NCI-H2227 (cell line): ENCODE measurements around the gene PTMA.
"Not testable (repeated sequence)": the region's sequence is repeated elsewhere in the genome, so short reads cannot be mapped to it uniquely, and the experiment has no call there.

ENCODE experiments used
- DNase-seq: peaks from one replicate; lab custom pipeline; 2025; ENCODE audit not compliant: unreplicated experiment; lab: John Stamatoyannopoulos, UW

The PTMA gene

DNA sequence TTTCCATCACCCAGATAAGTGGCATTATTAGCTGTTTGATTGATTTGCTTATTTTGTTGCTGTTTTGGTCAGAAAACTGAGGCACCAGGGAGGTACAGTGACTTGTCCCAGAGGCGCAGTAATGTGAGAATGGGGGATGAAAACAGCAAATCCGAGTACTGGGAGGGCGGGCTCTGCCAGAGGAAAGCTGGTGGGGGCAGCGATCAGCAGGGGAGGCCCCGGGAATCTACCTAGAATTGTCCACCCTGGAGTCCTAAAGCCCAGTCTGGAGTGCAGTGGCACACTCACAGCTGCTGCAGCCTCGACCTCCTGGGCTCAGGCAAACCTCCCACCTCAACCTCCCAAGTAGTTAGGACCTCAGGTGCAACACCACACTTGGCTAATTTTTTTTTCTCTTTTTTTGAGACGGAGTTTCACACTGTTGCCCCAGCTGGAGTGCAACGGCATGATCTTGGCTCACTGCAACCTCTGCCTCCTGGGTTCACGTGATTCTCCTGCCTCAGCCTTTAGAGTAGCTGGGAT is 17.0 kb upstream of the PTMA start:
- no peak for DNase-seq

DNA sequence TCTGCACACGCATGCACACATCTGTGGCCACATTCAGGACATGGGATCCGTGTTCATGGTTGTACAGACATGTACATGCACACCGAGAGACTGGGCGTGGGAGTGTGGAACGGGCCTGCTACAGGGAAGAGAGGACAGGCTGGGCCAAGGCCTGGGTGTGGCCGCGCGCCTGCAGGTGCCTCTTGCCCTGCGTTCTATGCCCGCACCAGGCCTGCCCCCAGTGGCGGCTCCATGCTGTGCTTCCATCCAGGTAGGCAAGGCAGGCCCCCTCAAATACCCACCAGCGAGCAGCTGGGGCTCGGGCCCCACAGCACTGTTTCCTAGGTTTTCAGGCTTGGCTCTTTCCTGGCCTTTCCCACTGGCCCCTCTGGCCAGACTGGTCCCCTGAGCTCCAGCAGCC is 15.5 kb upstream of the PTMA start:
- no peak for DNase-seq

- DNase-seq: no peak
Observed at GRCh38 chr2:231693956-231694355, 14.4 kb upstream of the PTMA start.

GRCh38 chr2:231696004-231696367 is 12.3 kb upstream of the PTMA start:
- no peak for DNase-seq

DNA sequence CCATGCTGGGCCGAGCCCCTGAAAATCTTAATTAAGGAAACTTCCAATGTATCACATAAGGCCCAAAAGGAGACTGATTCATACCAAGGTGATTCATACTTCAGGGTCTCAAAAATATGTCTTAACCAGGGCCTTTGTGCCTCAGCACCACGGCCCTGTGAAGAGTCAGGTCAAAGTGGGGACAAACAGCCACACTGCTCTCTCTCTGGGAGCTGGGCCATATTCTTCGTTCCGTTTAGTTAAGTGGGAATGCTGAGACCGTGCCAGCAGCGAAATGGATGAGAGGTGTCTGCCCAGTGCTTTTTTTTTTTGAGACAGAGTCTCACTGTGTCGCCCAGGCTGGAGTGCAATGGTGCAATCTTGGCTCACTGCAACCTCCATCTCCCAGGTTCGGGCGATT is 9.3 kb upstream of the PTMA start:
- no peak for DNase-seq

DNA sequence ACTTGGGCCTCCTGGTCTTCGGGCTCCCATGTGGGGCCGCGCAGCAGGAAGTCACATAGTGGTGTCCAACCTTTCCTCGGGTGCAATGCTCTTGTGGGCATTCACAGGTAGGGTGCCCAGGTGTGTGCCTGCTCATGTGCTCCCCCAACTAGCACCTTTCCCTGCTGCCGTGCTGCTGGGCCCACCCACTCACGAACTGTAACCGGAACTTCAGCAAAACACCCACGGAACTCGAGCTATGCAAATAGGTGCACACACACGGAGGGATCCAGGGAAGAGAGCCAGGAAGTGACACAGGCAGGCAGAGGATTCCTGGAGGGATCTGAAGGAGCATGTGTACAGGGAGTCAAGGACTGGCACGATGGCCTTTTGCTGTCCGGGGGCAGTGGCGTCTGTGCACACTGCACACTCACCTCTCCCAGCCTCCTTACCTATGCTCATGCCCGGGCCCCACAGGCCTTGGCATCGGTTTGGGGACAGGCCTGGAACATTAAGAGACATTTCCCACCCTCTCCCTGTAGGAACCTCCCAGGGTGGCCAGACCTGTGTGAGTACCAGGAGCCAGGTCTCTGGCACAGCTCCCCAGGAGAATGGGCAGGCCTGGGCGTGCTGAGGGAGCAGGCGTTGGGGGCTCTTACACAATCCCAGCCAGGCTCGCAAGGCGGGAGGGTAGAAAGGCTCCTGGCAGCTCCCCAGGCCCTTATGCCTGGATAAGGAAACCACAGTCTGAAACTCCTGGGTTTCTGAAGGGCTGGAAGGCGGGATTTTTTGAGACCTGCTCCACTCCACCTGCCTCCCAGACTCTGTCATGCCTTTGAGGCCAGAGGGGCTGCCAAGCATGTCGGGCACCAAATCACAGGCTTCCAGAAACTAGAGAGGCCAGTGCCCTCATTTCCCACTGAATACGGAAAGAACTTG is 6.6 kb upstream of the PTMA start:
- peak; percentile 16 for DNase-seq

GRCh38 chr2:231704017-231704416 is 4.3 kb upstream of the PTMA start:
- DNase-seq: no peak

GRCh38 chr2:231706731-231707624 is 1.3 kb upstream of the PTMA start:
- peak; percentile 99 for DNase-seq

- peak; percentile 78 for DNase-seq
Observed at GRCh38 chr2:231707625-231707926, 749 bp upstream of the PTMA start.

DNA sequence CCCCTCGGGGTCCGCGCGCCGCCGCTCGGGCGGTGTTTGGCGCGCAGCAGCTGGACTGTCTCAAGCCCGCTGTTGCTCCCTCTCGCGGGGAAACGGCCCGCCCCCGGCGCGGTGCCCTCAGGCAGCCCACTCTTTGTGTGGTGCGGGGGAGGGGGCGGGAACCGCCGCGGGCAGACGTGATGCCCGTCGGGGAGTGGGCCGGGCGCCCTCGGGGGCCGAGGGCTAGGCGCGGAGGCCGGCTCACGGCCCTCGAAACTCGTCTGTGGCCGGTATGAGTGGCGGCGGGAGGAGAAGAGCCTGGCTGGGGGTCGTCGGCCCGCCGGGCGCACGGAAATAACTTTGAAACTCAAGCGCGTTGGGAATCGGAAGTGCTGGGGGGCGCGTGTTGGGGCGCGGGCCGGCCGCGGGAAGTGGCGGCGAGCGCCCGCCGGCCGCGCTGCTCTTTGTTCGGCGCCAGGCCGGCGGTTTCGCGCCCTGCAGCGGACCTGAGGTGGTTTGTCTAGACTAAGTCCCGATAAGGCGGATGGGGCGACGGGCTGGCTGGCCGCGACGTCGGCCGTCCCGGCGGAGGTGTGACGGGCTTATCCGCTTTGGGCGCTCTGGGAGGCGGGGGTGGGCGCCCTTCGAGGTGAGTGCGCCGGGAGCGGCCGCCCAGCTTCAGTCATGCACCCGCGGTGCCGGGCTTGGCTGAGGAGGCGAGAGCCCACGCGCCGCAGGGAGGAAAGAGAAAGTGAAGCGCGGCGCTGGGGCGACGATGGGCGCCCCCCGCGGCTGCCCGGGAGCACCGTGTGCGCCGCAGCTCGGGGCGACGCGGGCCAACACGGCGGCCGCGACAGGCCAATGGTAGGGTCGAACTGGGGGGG is 679 bp downstream of the PTMA start:
- peak; percentile 71 for DNase-seq

DNA sequence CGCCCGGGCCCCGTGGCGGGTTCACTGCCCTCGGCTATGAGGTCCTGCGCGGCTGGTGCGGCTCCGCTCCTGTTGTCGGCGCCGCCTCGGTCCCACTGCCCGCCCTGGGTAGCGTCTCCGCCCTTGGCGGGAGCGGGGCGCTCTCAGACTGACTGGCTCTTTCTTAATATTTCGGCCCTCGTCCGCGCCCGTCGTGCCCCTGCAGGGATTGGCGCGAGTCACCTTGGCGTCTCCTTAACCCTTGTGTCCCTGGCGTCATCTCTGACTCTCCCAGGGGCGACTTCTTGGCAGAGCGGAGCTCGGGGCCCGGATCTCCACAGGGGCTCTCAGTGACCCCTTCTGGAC is 1.3 kb downstream of the PTMA start:
- peak; percentile 63 for DNase-seq

DNA sequence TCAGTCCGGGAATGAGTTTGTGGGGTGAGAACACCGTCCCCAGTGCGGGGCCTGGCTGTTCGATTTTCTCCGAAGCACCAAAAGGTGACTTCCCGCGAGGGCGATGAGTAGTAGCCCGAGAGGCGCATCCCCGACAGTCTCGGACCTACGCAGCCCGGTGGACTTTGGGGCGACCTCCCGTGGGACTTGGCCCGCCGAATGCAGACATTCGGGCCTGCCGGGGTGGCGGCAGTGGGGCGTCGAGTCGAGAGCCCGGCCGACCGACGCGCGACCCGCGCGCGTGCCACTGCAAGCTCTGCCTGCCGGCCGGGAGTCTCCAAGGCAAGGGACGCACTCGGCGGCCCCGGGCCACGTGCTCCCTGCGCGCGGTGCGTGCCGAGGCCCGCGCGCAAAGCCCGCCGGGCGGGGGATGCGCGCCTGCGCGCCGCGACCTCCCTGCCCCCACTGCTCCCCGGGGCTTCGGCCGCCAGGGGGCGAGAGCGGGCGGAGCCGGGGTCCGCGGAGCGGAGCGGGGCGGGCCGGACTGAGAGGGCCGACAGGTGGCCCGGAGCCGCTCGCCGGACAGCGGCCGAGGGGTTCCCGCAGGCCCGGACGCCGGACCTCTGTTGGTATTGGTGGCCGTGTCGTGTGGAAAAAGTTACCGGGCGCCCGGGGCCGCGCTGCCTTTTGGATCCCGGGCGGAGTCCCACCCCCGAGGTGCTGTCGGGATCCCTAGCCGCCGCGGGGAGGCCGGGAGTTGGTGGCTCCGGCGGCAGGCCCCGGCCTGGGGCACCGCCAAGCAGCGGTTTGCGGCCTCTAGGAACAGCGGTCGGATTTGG is 1.9 kb downstream of the PTMA start:
- peak; percentile 93 for DNase-seq

- peak; percentile 46 for DNase-seq
Observed at GRCh38 chr2:231710799-231711676, 2.7 kb downstream of the PTMA start.

- DNase-seq: no peak
Observed at GRCh38 chr2:231711677-231712450, 3.5 kb downstream of the PTMA start.

- DNase-seq: not testable (repeated sequence)
Observed at GRCh38 chr2:231712451-231713021, 4.2 kb downstream of the PTMA start.

- DNase-seq: not testable (repeated sequence)
Observed at GRCh38 chr2:231713406-231713729, 5.0 kb downstream of the PTMA start.

DNA sequence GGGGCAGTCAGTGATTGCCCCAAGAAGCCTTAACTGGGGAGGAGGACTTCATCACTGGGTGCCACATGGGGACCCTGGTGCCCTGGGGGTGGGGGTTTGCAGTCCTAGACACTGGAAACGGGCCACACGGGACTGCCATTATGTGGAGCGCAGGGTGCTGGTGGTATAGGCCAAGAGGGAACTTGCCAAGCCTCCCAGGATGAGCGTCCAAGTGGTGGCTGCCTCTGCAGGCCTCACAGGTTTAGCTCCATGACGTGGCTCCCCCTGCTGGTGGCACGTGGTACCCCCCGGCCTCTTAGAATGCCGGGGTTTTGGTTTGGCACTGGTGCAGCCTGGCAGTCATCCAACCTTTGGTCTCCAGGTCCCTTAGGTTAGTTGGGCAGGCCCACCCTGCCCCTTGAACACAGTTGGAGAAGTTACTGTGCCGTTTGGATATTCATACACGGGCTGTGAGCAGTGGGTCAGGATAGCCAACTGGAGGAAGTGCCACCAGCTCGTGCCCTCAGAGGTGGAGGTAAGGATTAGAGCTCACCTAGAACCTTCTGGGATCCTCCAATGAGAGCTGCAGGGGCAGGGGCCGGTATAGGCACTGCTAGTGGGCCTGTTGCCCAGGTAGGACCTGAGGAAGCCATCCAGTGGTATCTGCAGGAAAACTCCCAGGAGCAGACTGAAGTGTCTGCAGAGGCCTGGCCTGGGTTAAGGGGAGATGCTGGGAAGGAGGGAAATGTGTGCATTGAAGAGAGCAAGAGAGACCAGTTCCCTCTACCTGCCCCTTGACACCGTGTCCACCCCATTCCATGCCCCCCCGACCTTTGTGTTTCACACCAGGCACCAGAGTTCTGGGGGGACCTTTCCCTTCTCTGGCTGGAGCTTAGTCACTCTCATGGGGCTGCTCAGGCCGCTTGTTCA is 5.7 kb downstream of the PTMA start:
- DNase-seq: peak; percentile 89
